GM12891 (cell line): ENCODE results near the gene ATG13.
"Not testable (repeated sequence)": the region's sequence is repeated elsewhere in the genome, so short reads cannot be mapped to it uniquely, and the experiment has no call there.

Source experiments
- PAX5 ChIP-seq: IDR thresholded peaks from 2 replicates; pipeline ENCODE4 v1.6.1; 2011; ENCODE audit warnings: low read length, moderate library complexity, mild to moderate bottlenecking; ENCODE audit not compliant: insufficient read depth, severe bottlenecking
- POLR2A ChIP-seq: IDR thresholded peaks from 2 replicates; pipeline ENCODE4 v1.6.1; 2011; ENCODE audit warnings: low read depth, low read length, control low read depth
- POLR2AphosphoS5 ChIP-seq: IDR thresholded peaks from 2 replicates; pipeline ENCODE4 v1.6.1; 2011; ENCODE audit warnings: low read depth, low read length, control low read depth
- SPI1 ChIP-seq: IDR thresholded peaks from 2 replicates; pipeline ENCODE4 v1.6.1; 2011; ENCODE audit warnings: low read depth, low read length, control low read depth
- TAF1 ChIP-seq: IDR thresholded peaks from 2 replicates; pipeline ENCODE4 v1.6.1; 2011; ENCODE audit warnings: low read depth, low read length, control low read depth

GRCh38 chr11:46709351-46709750 is 92.0 kb downstream of the ATG13 start:
- TF ChIP-seq POLR2A, TAF1, POLR2AphosphoS5, SPI1, PAX5: not testable (repeated sequence)
